K562 (cell line): ENCODE data around the gene RABGAP1L. TPM values are rescaled to one million over a fixed set of nuclear protein-coding genes. Genes with fewer than 3 reads are reported as not detected.

Experiments
- BRD9 ChIP-seq: fragments of 450-650 bp; IDR thresholded peaks from 2 replicates; pipeline ENCODE4 v1.6.1; 2018; ENCODE audit warnings: low read depth; ENCODE audit not compliant: partially characterized antibody
- GATAD2B ChIP-seq: fragments of 450-650 bp; IDR thresholded peaks from 2 replicates; pipeline ENCODE4 v1.6.1; 2017; ENCODE audit warnings: mild to moderate bottlenecking, borderline replicate concordance
- HDAC2 ChIP-seq: fragments of 450-650 bp; IDR thresholded peaks from 2 replicates; pipeline ENCODE4 v1.6.1; 2016; ENCODE audit warnings: mild to moderate bottlenecking
- HNRNPLL ChIP-seq: fragments of 200-400 bp; formaldehyde crosslinking; IDR thresholded peaks from 2 replicates; pipeline ENCODE4 v1.6.1; 2017; ENCODE audit warnings: low read length, low read depth, mild to moderate bottlenecking; ENCODE audit not compliant: poor library complexity, severe bottlenecking
- ILK ChIP-seq: fragments of 450-650 bp; IDR thresholded peaks from 2 replicates; pipeline ENCODE4 v1.6.1; 2016; ENCODE audit warnings: missing genetic modification characterization, low read depth, mild to moderate bottlenecking, missing compliant biosample characterization, moderate library complexity, borderline replicate concordance
- MAFF ChIP-seq: IDR thresholded peaks from 2 replicates; pipeline ENCODE4 v1.6.1; 2012; ENCODE audit warnings: low read length, improper control_type of control experiment
- MCM2 ChIP-seq: fragments of 450-650 bp; IDR thresholded peaks from 2 replicates; pipeline ENCODE4 v1.6.1; 2017; ENCODE audit warnings: low read depth, mild to moderate bottlenecking
- POLR3G ChIP-seq: IDR thresholded peaks from 2 replicates; pipeline ENCODE4 v1.6.1; 2011; ENCODE audit not compliant: insufficient read length, insufficient replicate concordance; ENCODE audit errors: extremely low read depth
- RBM15 ChIP-seq: fragments of 200-400 bp; formaldehyde crosslinking; IDR thresholded peaks from 2 replicates; pipeline ENCODE4 v1.6.1; 2018; ENCODE audit warnings: mild to moderate bottlenecking, low read length, moderate library complexity; ENCODE audit not compliant: insufficient read depth
- TAF15 ChIP-seq: fragments of 200-400 bp; formaldehyde crosslinking; IDR thresholded peaks from 2 replicates; pipeline ENCODE4 v1.6.1; 2017; ENCODE audit warnings: mild to moderate bottlenecking, low read depth, low read length, moderate library complexity
- YY1 ChIP-seq, 3 experiments: IDR thresholded peaks; 2 replicates each; pipeline ENCODE4 v1.6.1; 2011; ENCODE audit warnings: low read length in 2 of 3, mild to moderate bottlenecking in 2 of 3, moderate library complexity in 2 of 3, borderline replicate concordance in 1 of 3, control low read depth in 1 of 3, low read depth in 1 of 3; ENCODE audit not compliant: insufficient read depth in 3 of 3, insufficient replicate concordance in 2 of 3, control insufficient read depth in 1 of 3, insufficient read length in 1 of 3; ENCODE audit errors: extremely low read depth in 1 of 3
- ZNF232 ChIP-seq: sonication (generic); formaldehyde crosslinking; IDR thresholded peaks from 2 replicates; pipeline ENCODE4 v1.8.0; 2022; ENCODE audit warnings: mild to moderate bottlenecking, missing genetic modification reagents
- ZNF408 ChIP-seq: fragments of 250-450 bp; sonication (Bioruptor Pico); IDR thresholded peaks from 2 replicates; pipeline ENCODE4 v1.4.0; 2020; ENCODE audit warnings: low read depth, mild to moderate bottlenecking, moderate library complexity
- polyA plus RNA-seq, 8 experiments: library from polyadenylated mRNA; depleted of rRNA in 4 of 8; stranded (reverse) in 5 of 8; unstranded in 3 of 8; fragments of >200 nt; fragmentation: Nextera tagmentation in 2 of 8; fragmentation: Illumina TruSeq in 1 of 8; extraction: Ambion mirVana in 2 of 8; extraction: Trizol in 1 of 8; gene quantifications; 2 replicates each; pipeline versions ENCODE4 v1.2.1 to v1.2.3, GENCODE V29; 2011 to 2014; ENCODE audit warnings: inconsistent platforms in 1 of 8, missing spikeins in 1 of 8
- total RNA-seq, 7 experiments: library from RNA; depleted of rRNA in 6 of 7; stranded (reverse); fragments of >200 nt in 6 of 7; fragmentation: Illumina TruSeq in 2 of 7; extraction: Trizol in 2 of 7; gene quantifications; 2 replicates each; pipeline versions ENCODE4 v1.2.1 to v1.2.3, GENCODE V29; 2011 to 2021; ENCODE audit warnings: low replicate concordance in 1 of 7
- TF ChIP-seq, protein P1 (sequence below): fragments of 250-450 bp; sonication (Bioruptor Pico); IDR thresholded peaks from 2 replicates; pipeline ENCODE4 v1.5.0; 2021
- TF ChIP-seq, protein P2 (sequence below): sonication (generic); formaldehyde crosslinking; IDR thresholded peaks from 2 replicates; pipeline ENCODE4 v1.5.0; 2020; ENCODE audit warnings: missing genetic modification reagents
- TF ChIP-seq, protein P3 (sequence below): fragments of 450-650 bp; IDR thresholded peaks from 2 replicates; pipeline ENCODE4 v1.6.1; 2016; ENCODE audit warnings: missing biosample characterization, missing genetic modification characterization
- TF ChIP-seq, protein P4 (sequence below): fragments of 450-650 bp; formaldehyde crosslinking; IDR thresholded peaks from 2 replicates; pipeline ENCODE4 v1.4.0; 2020; ENCODE audit warnings: mild to moderate bottlenecking, mixed read lengths
- TF ChIP-seq, protein P5 (sequence below): fragments of 150-350 bp; IDR thresholded peaks from 2 replicates; pipeline ENCODE4 v1.6.1; 2014; ENCODE audit warnings: low read depth, mild to moderate bottlenecking, low read length, borderline replicate concordance

Gene RABGAP1L
- total and polyA plus RNA-seq, 9 of the 15 experiments (the other 6 are each of a cell fraction or from before 2014, with no cell fraction given): 16.5 to 44.9 (median 26.7) TPM

DNA sequence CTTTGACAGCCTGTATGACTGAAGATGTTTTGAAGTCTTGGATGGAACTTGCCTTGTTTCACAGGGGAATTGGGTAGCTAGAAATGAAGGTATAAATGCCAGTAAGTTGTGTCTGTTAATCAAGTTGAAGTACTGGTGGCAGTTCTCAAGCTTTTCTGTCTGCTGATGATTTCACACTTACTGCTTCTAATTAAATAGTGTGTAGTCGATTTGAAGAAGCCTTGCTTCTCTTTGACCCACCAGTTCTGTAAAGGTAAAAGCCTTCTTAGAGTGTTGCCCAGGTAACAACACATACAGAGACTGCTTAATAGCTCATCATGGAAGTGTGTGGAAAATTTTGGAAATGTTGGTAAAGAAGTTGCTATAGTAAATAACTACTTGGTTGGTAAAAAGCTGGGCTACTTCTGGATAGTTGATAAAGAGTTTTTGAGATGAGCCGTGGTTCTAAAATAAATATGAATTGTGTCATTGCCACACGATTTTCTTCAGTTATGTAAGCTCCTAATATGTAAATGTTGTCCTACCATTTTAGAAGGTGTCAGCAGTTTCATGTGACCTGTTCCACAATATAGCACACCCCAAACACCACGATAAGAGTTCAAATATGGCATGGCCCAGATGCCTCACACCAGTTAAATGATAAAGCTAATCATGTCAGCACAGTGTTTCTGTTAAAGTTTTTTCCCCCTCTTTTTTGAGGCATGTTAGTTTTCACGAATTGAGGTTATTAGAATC lies 7.4 kb downstream of the RABGAP1L start (continued):
- TF ChIP-seq, protein P1, sequence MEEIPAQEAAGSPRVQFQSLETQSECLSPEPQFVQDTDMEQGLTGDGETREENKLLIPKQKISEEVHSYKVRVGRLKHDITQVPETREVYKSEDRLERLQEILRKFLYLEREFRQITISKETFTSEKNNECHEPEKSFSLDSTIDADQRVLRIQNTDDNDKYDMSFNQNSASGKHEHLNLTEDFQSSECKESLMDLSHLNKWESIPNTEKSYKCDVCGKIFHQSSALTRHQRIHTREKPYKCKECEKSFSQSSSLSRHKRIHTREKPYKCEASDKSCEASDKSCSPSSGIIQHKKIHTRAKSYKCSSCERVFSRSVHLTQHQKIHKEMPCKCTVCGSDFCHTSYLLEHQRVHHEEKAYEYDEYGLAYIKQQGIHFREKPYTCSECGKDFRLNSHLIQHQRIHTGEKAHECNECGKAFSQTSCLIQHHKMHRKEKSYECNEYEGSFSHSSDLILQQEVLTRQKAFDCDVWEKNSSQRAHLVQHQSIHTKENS: no peak
- TF ChIP-seq GATAD2B (peak; percentile 29; the same call in 1 of the 2 replicates), MCM2 (no peak), BRD9 (no peak), ZNF408 (no peak), RBM15 (no peak), POLR3G (no peak), ZNF232 (no peak), HNRNPLL (no peak), MAFF (peak; percentile 98), TAF15 (no peak), YY1 (IDR thresholded peaks at IDR 0.05; ENCODE audit: borderline replicate concordance in 1 of 3, control insufficient read depth in 1 of 3, extremely low read depth in 1 of 3, insufficient read depth in 3 of 3, insufficient read length in 1 of 3, insufficient replicate concordance in 2 of 3, low read depth in 1 of 3, low read length in 2 of 3) (peak in 1 of 3 experiments; percentile 60), ILK (no peak), HDAC2 (peak; percentile 87)
- TF ChIP-seq, protein P2, sequence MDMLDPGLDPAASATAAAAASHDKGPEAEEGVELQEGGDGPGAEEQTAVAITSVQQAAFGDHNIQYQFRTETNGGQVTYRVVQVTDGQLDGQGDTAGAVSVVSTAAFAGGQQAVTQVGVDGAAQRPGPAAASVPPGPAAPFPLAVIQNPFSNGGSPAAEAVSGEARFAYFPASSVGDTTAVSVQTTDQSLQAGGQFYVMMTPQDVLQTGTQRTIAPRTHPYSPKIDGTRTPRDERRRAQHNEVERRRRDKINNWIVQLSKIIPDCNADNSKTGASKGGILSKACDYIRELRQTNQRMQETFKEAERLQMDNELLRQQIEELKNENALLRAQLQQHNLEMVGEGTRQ (CRISPR knock-in tag): no peak
- TF ChIP-seq, protein P3, sequence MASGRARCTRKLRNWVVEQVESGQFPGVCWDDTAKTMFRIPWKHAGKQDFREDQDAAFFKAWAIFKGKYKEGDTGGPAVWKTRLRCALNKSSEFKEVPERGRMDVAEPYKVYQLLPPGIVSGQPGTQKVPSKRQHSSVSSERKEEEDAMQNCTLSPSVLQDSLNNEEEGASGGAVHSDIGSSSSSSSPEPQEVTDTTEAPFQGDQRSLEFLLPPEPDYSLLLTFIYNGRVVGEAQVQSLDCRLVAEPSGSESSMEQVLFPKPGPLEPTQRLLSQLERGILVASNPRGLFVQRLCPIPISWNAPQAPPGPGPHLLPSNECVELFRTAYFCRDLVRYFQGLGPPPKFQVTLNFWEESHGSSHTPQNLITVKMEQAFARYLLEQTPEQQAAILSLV (tag): no peak
- TF ChIP-seq, protein P4, sequence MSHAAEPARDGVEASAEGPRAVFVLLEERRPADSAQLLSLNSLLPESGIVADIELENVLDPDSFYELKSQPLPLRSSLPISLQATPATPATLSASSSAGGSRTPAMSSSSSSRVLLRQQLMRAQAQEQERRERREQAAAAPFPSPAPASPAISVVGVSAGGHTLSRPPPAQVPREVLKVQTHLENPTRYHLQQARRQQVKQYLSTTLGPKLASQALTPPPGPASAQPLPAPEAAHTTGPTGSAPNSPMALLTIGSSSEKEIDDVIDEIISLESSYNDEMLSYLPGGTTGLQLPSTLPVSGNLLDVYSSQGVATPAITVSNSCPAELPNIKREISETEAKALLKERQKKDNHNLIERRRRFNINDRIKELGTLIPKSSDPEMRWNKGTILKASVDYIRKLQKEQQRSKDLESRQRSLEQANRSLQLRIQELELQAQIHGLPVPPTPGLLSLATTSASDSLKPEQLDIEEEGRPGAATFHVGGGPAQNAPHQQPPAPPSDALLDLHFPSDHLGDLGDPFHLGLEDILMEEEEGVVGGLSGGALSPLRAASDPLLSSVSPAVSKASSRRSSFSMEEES: peak; percentile 55
- TF ChIP-seq, protein P5, sequence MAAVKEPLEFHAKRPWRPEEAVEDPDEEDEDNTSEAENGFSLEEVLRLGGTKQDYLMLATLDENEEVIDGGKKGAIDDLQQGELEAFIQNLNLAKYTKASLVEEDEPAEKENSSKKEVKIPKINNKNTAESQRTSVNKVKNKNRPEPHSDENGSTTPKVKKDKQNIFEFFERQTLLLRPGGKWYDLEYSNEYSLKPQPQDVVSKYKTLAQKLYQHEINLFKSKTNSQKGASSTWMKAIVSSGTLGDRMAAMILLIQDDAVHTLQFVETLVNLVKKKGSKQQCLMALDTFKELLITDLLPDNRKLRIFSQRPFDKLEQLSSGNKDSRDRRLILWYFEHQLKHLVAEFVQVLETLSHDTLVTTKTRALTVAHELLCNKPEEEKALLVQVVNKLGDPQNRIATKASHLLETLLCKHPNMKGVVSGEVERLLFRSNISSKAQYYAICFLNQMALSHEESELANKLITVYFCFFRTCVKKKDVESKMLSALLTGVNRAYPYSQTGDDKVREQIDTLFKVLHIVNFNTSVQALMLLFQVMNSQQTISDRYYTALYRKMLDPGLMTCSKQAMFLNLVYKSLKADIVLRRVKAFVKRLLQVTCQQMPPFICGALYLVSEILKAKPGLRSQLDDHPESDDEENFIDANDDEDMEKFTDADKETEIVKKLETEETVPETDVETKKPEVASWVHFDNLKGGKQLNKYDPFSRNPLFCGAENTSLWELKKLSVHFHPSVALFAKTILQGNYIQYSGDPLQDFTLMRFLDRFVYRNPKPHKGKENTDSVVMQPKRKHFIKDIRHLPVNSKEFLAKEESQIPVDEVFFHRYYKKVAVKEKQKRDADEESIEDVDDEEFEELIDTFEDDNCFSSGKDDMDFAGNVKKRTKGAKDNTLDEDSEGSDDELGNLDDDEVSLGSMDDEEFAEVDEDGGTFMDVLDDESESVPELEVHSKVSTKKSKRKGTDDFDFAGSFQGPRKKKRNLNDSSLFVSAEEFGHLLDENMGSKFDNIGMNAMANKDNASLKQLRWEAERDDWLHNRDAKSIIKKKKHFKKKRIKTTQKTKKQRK: no peak
